ENCODE results near the gene CREB3L2. TPM values are rescaled to one million over a fixed set of nuclear protein-coding genes. Genes with fewer than 3 reads are reported as not detected.
"Not testable (repeated sequence)": the region's sequence is repeated elsewhere in the genome, so short reads cannot be mapped to it uniquely, and the experiment has no call there.

CREB3L2 gene
- total RNA-seq, 1 donor from 2014 or later: 8.4 TPM

DNA sequence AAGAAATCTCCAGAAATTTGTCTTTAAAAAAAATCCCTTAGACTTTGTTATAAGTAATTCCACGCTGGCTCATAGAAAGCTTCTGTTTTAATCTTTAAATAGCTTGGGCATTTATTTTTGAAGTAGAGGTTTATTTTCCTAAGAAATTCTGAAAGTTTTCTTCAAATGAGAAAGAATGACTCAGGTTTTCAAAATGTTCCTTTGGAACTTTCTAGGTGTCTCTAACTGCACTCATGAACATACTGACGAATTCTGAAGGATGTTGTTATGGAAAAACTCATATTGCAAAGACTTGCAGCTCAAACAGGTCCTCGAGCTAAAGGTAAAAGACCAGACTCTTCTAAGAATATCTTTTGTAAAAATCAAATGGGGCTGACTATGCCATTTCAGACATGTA lies 165.8 kb downstream of the CREB3L2 start:
- no peak for TF ChIP-seq CTCF (IDR thresholded peaks at IDR 0.05; ENCODE audit: insufficient read depth, low read length, severe bottlenecking)

DNA sequence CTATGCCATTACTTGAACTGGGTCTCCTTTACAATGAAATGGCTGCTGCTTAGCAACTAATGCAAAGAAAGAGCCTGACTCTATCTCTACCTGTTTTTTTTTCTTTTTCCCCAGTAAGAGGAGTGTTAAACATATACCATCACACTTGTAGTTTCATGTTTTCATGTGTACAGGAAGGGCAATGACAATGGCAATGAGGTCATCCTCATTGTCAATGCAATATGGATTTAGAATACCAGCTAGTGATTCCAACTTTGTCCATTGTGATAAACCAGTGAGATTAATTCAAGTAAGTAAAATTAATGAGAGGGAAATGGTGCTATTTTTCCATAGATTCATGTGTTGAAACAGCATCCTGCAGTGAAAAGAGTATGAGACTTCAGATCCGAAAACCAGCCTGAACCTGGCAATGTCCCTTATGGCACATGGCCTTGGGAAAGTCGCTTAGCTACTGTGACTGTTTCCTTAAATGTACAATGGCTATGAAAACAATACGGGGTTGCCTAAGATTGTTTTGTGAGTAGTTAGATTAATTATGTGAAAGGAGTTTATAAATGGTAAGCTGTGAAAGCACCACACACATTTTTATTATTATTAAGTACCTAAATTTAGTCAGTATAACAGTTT lies 166.3 kb downstream of the CREB3L2 start:
- H3K4me3 ChIP-seq (ENCODE audit: low read depth, low read length): no peak overlapping the region
- FAIRE-seq: no peak
- no peaks in the 10 kb centered on the region for H3K27me3 ChIP-seq (ENCODE audit: control insufficient read depth, insufficient read depth, low read length)
- no peaks in the 10 kb centered on the region for H3K36me3 ChIP-seq (ENCODE audit: control insufficient read depth, insufficient read depth, low read length)
- TF ChIP-seq CTCF (IDR thresholded peaks at IDR 0.05; ENCODE audit: insufficient read depth, low read length, severe bottlenecking): no peak
- no peak for DNase-seq (ENCODE audit: low read depth)

More for the DNA sequence above, 165.8 kb downstream of the CREB3L2 start:
- H3K4me3 ChIP-seq (ENCODE audit: low read depth, low read length): no peak overlapping the region
- no peaks in the 10 kb centered on the region for H3K36me3 ChIP-seq (ENCODE audit: control insufficient read depth, insufficient read depth, low read length)
- no peaks in the 10 kb centered on the region for H3K27me3 ChIP-seq (ENCODE audit: control insufficient read depth, insufficient read depth, low read length)
- no peak for FAIRE-seq
- no peak for DNase-seq (ENCODE audit: low read depth)

- no peak for FAIRE-seq
These were observed 167.3 kb downstream of the CREB3L2 start for GRCh38 chr7:137834552-137834951.

GRCh38 chr7:137832990-137833389 lies 168.9 kb downstream of the CREB3L2 start:
- H3K4me3 ChIP-seq (ENCODE audit: low read depth, low read length); DNase-seq (ENCODE audit: low read depth); H3K27me3 ChIP-seq (ENCODE audit: control insufficient read depth, insufficient read depth, low read length); FAIRE-seq; H3K36me3 ChIP-seq (ENCODE audit: control insufficient read depth, insufficient read depth, low read length): not testable (repeated sequence)

More at GRCh38 chr7:137834552-137834951, 167.3 kb downstream of the CREB3L2 start:
- H3K27me3 ChIP-seq (ENCODE audit: control insufficient read depth, insufficient read depth, low read length): no peaks in the 10 kb centered on the region
- no peak for TF ChIP-seq CTCF (IDR thresholded peaks at IDR 0.05; ENCODE audit: insufficient read depth, low read length, severe bottlenecking)
- DNase-seq (ENCODE audit: low read depth): no peak
- no peaks in the 10 kb centered on the region for H3K36me3 ChIP-seq (ENCODE audit: control insufficient read depth, insufficient read depth, low read length)
- H3K4me3 ChIP-seq (ENCODE audit: low read depth, low read length): no peak overlapping the region

DNA sequence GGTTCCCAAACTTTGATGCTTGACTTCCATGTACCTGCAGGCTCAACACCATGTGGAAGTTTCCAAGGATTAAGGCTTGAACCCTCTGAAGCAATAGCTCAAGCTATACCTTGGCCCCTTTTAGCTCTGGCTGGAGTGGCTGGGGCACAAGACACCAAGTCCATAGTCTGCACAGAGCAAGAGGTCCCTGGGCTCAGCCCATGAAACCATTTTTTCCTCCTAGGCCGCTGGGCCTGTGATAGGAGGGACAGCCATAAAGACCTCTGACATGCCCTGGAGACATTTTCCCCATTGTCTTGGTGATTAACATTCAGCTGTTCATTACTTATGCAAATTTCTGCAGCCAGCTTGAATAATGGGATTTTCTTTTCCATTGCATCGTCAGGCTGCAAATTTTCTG lies 169.5 kb downstream of the CREB3L2 start:
- H3K27me3 ChIP-seq (ENCODE audit: control insufficient read depth, insufficient read depth, low read length): no peaks in the 10 kb centered on the region
- TF ChIP-seq CTCF (IDR thresholded peaks at IDR 0.05; ENCODE audit: insufficient read depth, low read length, severe bottlenecking): no peak

DNA sequence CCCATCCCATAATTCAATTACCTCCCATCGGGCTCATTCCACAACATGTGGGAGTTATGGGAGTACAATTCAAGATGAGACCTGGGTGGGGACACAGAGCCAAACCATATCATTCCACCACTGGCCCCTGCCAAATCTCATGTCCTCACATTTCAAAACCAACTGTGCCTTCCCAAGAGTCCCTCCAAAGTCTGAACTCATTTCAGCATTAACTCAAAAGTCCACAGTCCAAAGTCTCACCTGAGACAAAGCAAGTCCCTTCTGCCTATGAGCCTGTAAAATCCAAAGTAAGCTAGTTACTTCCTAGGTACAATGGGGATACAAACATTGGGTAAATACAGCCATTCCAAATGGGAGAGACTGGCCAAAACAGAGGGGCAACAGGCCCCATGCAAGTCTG lies 170.3 kb downstream of the CREB3L2 start:
- H3K27me3 ChIP-seq (ENCODE audit: control insufficient read depth, insufficient read depth, low read length); DNase-seq (ENCODE audit: low read depth); H3K36me3 ChIP-seq (ENCODE audit: control insufficient read depth, insufficient read depth, low read length); H3K4me3 ChIP-seq (ENCODE audit: low read depth, low read length); FAIRE-seq: not testable (repeated sequence)

More for the DNA sequence above, 169.5 kb downstream of the CREB3L2 start:
- H3K36me3 ChIP-seq (ENCODE audit: control insufficient read depth, insufficient read depth, low read length): no peaks in the 10 kb centered on the region
- H3K4me3 ChIP-seq (ENCODE audit: low read depth, low read length): no peak overlapping the region
- FAIRE-seq: no peak
- DNase-seq (ENCODE audit: low read depth): no peak

All from bronchial epithelial cell (primary cell).